GM12875 (cell line): ENCODE data around the gene ARV1.
"Not testable (repeated sequence)": the region's sequence is repeated elsewhere in the genome, so short reads cannot be mapped to it uniquely, and the experiment has no call there.

ENCODE experiments used
- H3K4me3 ChIP-seq: one replicate; pipeline ENCODE4 v1.5.1; 2011; ENCODE audit warnings: low read depth, low read length, control low read depth
- CTCF ChIP-seq: IDR thresholded peaks from 2 replicates; pipeline ENCODE4 v1.5.1; 2011; ENCODE audit warnings: low read depth, mild to moderate bottlenecking, control low read depth, inconsistent platforms, low read length, moderate library complexity, borderline replicate concordance; ENCODE audit not compliant: insufficient read depth

Gene ARV1

GRCh38 chr1:230982696-230983095 lies 3.8 kb downstream of the ARV1 start:
- no peak overlapping the region for H3K4me3 ChIP-seq
- TF ChIP-seq CTCF = no peak

- TF ChIP-seq CTCF = no peak
- H3K4me3 ChIP-seq = no peak overlapping the region
Measured at GRCh38 chr1:230983811-230984210, 4.9 kb downstream of the ARV1 start.

- H3K4me3 ChIP-seq = not testable (repeated sequence)
Measured at GRCh38 chr1:230984622-230985515, 6.0 kb downstream of the ARV1 start.

GRCh38 chr1:230985711-230986110 lies 6.8 kb downstream of the ARV1 start:
- TF ChIP-seq CTCF = no peak
- no peak overlapping the region for H3K4me3 ChIP-seq

- no peak overlapping the region for H3K4me3 ChIP-seq
- no peak for TF ChIP-seq CTCF
Measured at GRCh38 chr1:230986976-230987375, 8.1 kb downstream of the ARV1 start.

GRCh38 chr1:230987448-230987847 lies 8.6 kb downstream of the ARV1 start:
- H3K4me3 ChIP-seq = no peak overlapping the region
- TF ChIP-seq CTCF = no peak

- no peak for TF ChIP-seq CTCF
Measured at GRCh38 chr1:230992100-230992774, 13.3 kb downstream of the ARV1 start.

More at GRCh38 chr1:230992100-230992774, 13.3 kb downstream of the ARV1 start:
- no peak overlapping the region for H3K4me3 ChIP-seq
